OCI-LY7 (cell line): ENCODE measurements around the gene USP21. TPM values are rescaled to one million over a fixed set of nuclear protein-coding genes. Genes with fewer than 3 reads are reported as not detected.

ENCODE experiments used
- BruUV-seq: library from RNA; stranded (reverse); fragments of 400-500 nt; replicated peaks from 2 replicates; lab custom pipeline; 2021; lab: Mats Ljungman, UMichigan
- CTCF ChIA-PET: fragments of 300-600 bp; sonication (Branson Sonifier 250); formaldehyde crosslinking; loops from one replicate; lab custom pipeline; 2022; ENCODE audit warnings: antibody characterized with exemption; ENCODE audit not compliant: unreplicated experiment; lab: Charles Lee
- POLR2A ChIA-PET: fragments of 300-600 bp; sonication (Branson Sonifier 250); formaldehyde crosslinking; loops from one replicate; lab custom pipeline; 2022; ENCODE audit warnings: antibody characterized with exemption; lab: Charles Lee
- DNase-seq: peaks from one replicate; pipeline ENCODE4 v3.0.0-alpha.2; 2015; ENCODE audit warnings: low spot score
- H2AFZ ChIP-seq: fragments of 200-600 bp; sonication (generic), shearing (Covaris generic); 2 replicates; pipeline ENCODE4 v1.6.1; 2014; ENCODE audit warnings: mild to moderate bottlenecking, antibody characterized with exemption, low read length, moderate library complexity
- H3K27ac ChIP-seq: fragments of 200-600 bp; sonication (generic); 2 replicates; pipeline ENCODE4 v1.5.1; 2014; ENCODE audit warnings: mixed run types, low read depth, mild to moderate bottlenecking, moderate library complexity, low read length, inconsistent platforms; ENCODE audit not compliant: poor library complexity, severe bottlenecking
- H3K36me3 ChIP-seq: fragments of 200-600 bp; sonication (generic); 2 replicates; pipeline ENCODE4 v1.6.1; 2014; ENCODE audit warnings: mild to moderate bottlenecking, antibody characterized with exemption, low read length, moderate library complexity, mixed read lengths; ENCODE audit not compliant: insufficient read depth
- H3K4me1 ChIP-seq: fragments of 200-600 bp; sonication (generic); 2 replicates; pipeline ENCODE4 v1.5.1; 2014; ENCODE audit warnings: mild to moderate bottlenecking, low read length; ENCODE audit not compliant: insufficient read depth, poor library complexity, severe bottlenecking
- H3K4me2 ChIP-seq: fragments of 200-600 bp; sonication (generic); 2 replicates; pipeline ENCODE4 v1.6.1; 2014; ENCODE audit warnings: mild to moderate bottlenecking, low read length
- H3K4me3 ChIP-seq: fragments of 200-600 bp; sonication (generic); 2 replicates; pipeline ENCODE4 v1.5.1; 2014; ENCODE audit warnings: mild to moderate bottlenecking, low read depth, low read length; ENCODE audit not compliant: poor library complexity, severe bottlenecking
- H3K79me2 ChIP-seq: fragments of 200-600 bp; sonication (generic); 2 replicates; pipeline ENCODE4 v1.6.1; 2016; ENCODE audit warnings: low read depth, mild to moderate bottlenecking, low read length, moderate library complexity, mixed read lengths; ENCODE audit not compliant: insufficient read depth
- H3K9me2 ChIP-seq: fragments of 200-600 bp; sonication (generic); 2 replicates; pipeline ENCODE4 v1.6.1; 2016; ENCODE audit warnings: mild to moderate bottlenecking, low read length, mixed read lengths; ENCODE audit not compliant: insufficient read depth
- H3K9me3 ChIP-seq: fragments of 200-600 bp; sonication (generic); 2 replicates; pipeline ENCODE4 v1.6.1; 2014; ENCODE audit warnings: mild to moderate bottlenecking, mixed run types, low read length, mixed read lengths
- H4K20me1 ChIP-seq: fragments of 200-600 bp; sonication (generic); 2 replicates; pipeline ENCODE4 v1.6.1; 2014; ENCODE audit warnings: mild to moderate bottlenecking, antibody characterized with exemption, low read length, moderate library complexity, mixed read lengths; ENCODE audit not compliant: insufficient read depth
- EZH2phosphoT487 ChIP-seq: fragments of 200-600 bp; sonication (generic); IDR thresholded peaks from 2 replicates; pipeline ENCODE4 v1.6.1; 2018; ENCODE audit warnings: low read depth, borderline replicate concordance, mild to moderate bottlenecking, mixed run types, antibody characterized with exemption, low read length, moderate library complexity, mixed read lengths
- intact Hi-C: fragments of 100-400 bp; cut with micrococcal nuclease; formaldehyde crosslinking; loops from one replicate; pipeline ENCODE4 v1.10.0; 2022; ENCODE audit not compliant: unreplicated experiment
- small RNA-seq: library from RNA; depleted of rRNA; stranded (forward); fragments of <200 nt; gene quantifications from one replicate; pipeline ENCODE3, GENCODE V24; 2014
- total RNA-seq, 2 experiments: library from RNA; depleted of rRNA in 1 of 2; stranded (reverse); fragments of >200 nt in 1 of 2; shearing (Covaris generic) in 1 of 2; gene quantifications; 2 replicates each; pipeline ENCODE4 v1.2.3, GENCODE V29; 2014 to 2022

Gene USP21
- total RNA-seq, 2 experiments from 2014 or later: 18.4 to 29.5 TPM

DNA sequence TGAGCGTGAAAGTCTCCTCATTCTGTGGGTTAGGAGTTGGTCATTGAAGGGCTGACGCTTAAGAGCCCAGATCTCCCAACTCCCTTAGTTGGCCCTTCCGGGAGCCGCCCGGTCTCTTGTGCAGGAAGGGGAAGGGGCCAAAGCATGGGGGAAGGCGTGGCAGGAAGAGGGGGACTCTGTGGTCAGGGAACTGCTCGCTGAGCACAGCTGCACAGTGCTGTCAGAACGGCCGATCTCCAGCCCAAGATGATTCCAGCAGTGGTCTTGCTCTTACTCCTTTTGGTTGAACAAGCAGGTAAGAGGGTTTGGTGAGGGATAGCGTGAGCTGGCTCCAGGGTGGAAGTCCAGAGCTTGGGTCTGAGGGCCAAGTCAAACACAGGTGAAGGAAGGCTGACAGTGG is 55.8 kb downstream of the USP21 start, which contains the start of gene FCER1G:
Gene FCER1G, plus strand, starts transcription at position 220 of the 400 bp plus-strand sequence. Its CDS starts 27 bp downstream, at position 247.
- no peaks in the 10 kb centered on the region for H3K79me2 ChIP-seq
- BruUV-seq: no TSS peak
- no peaks in the 10 kb centered on the region for H4K20me1 ChIP-seq
- H3K9me2 ChIP-seq: no peaks in the 10 kb centered on the region
- POLR2A ChIA-PET: interaction anchor here (0.7 to 2.9 kb wide), 4 partner anchors 10 to 439 kb away, joined by 3 to 18 read pairs (median 4); partner anchors contain the start of genes NDUFS2 and TOMM40L
- H3K4me2 ChIP-seq: no peak within 1 kb of the TSS
- H3K4me3 ChIP-seq: no peak within 1 kb of the TSS
- H2AFZ ChIP-seq: no peak within 1 kb of the TSS
- H3K36me3 ChIP-seq: peaks cover 43% of the 10 kb centered on the region
- no peak within 1 kb of the TSS for H3K27ac ChIP-seq
- no peak for DNase-seq
- intact Hi-C loops: no loop called here
- no peaks in the 10 kb centered on the region for H3K9me3 ChIP-seq
- CTCF ChIA-PET: no interaction called here
- TF ChIP-seq EZH2phosphoT487: no peak
- H3K4me1 ChIP-seq: peaks cover 37% of the 10 kb centered on the region

Small RNAs within 50 kb of the gene (small RNA-seq; reads per million reads assigned to genes)
- gene RF01225: not detected

Other genes with a start within 250 kb of the USP21 start
- not detected in 2 replicates for gene ITLN2, start 204.7 kb upstream of the USP21 start, total RNA-seq (2014; rRNA removed; shearing (Covaris generic))
- gene ITLN2, start 204.7 kb upstream of the USP21 start, total RNA-seq (2022): not detected in 2 replicates
- gene F11R, start 138.3 kb upstream of the USP21 start, total RNA-seq (2014; rRNA removed; shearing (Covaris generic)): 11.7 and 13.5 TPM in 2 replicates
- gene F11R, start 138.3 kb upstream of the USP21 start, total RNA-seq (2022): 16.0 and 25.0 TPM in 2 replicates
- gene TSTD1, start 120.5 kb upstream of the USP21 start, total RNA-seq (2014; rRNA removed; shearing (Covaris generic)): 164 and 206 TPM in 2 replicates
- gene TSTD1, start 120.5 kb upstream of the USP21 start, total RNA-seq (2022): 73.4 and 89.2 TPM in 2 replicates
- gene USF1, start 113.5 kb upstream of the USP21 start, total RNA-seq (2014; rRNA removed; shearing (Covaris generic)): 83.1 and 97.5 TPM in 2 replicates
- gene USF1, start 113.5 kb upstream of the USP21 start, total RNA-seq (2022): 57.6 and 60.9 TPM in 2 replicates
- 56.2 and 62.9 TPM in 2 replicates for gene ARHGAP30, start 89.6 kb upstream of the USP21 start, total RNA-seq (2014; rRNA removed; shearing (Covaris generic))
- 86.7 and 101 TPM in 2 replicates for gene ARHGAP30, start 89.6 kb upstream of the USP21 start, total RNA-seq (2022)
- not detected in 2 replicates for gene NECTIN4, start 69.9 kb upstream of the USP21 start, total RNA-seq (2014; rRNA removed; shearing (Covaris generic))
- gene NECTIN4, start 69.9 kb upstream of the USP21 start, total RNA-seq (2022): not detected in 2 replicates
- 0.95 and 2.7 TPM in 2 replicates for gene KLHDC9, start 61.1 kb upstream of the USP21 start, total RNA-seq (2014; rRNA removed; shearing (Covaris generic))
- gene KLHDC9, start 61.1 kb upstream of the USP21 start, total RNA-seq (2022): 1.3 and 3.0 TPM in 2 replicates
- gene PFDN2, start 41.5 kb upstream of the USP21 start, total RNA-seq (2014; rRNA removed; shearing (Covaris generic)): 52.7 and 55.6 TPM in 2 replicates
- gene PFDN2, start 41.5 kb upstream of the USP21 start, total RNA-seq (2022): 79.5 and 95.3 TPM in 2 replicates
- gene NIT1, start 41.4 kb upstream of the USP21 start, total RNA-seq (2014; rRNA removed; shearing (Covaris generic)): 30.2 and 42.7 TPM in 2 replicates
- gene NIT1, start 41.4 kb upstream of the USP21 start, total RNA-seq (2022): 46.5 and 53.1 TPM in 2 replicates
- 21.1 and 28.5 TPM in 2 replicates for gene DEDD, start 26.8 kb upstream of the USP21 start, total RNA-seq (2014; rRNA removed; shearing (Covaris generic))
- gene DEDD, start 26.8 kb upstream of the USP21 start, total RNA-seq (2022): 36.9 and 41.9 TPM in 2 replicates
- gene UFC1, start 5.5 kb upstream of the USP21 start, total RNA-seq (2014; rRNA removed; shearing (Covaris generic)): 61.2 and 87.7 TPM in 2 replicates
- gene UFC1, start 5.5 kb upstream of the USP21 start, total RNA-seq (2022): 79.4 and 80.9 TPM in 2 replicates
- 40.1 and 42.0 TPM in 2 replicates for gene PPOX, start 6.9 kb downstream of the USP21 start, total RNA-seq (2014; rRNA removed; shearing (Covaris generic))
- 45.5 and 53.2 TPM in 2 replicates for gene PPOX, start 6.9 kb downstream of the USP21 start, total RNA-seq (2022)
- gene B4GALT3, start 18.0 kb downstream of the USP21 start, total RNA-seq (2014; rRNA removed; shearing (Covaris generic)): 36.2 and 39.1 TPM in 2 replicates
- 41.7 and 49.8 TPM in 2 replicates for gene B4GALT3, start 18.0 kb downstream of the USP21 start, total RNA-seq (2022)
- gene ADAMTS4, start 39.6 kb downstream of the USP21 start, total RNA-seq (2014; rRNA removed; shearing (Covaris generic)): 0.03 TPM in 2 replicates
- 0.07 and 0.15 TPM in 2 replicates for gene ADAMTS4, start 39.6 kb downstream of the USP21 start, total RNA-seq (2022)
- 62.9 and 76.4 TPM in 2 replicates for gene NDUFS2, start 42.9 kb downstream of the USP21 start, total RNA-seq (2014; rRNA removed; shearing (Covaris generic))
- gene NDUFS2, start 42.9 kb downstream of the USP21 start, total RNA-seq (2022): 72.1 and 73.4 TPM in 2 replicates
- 3.2 TPM in 1 of 2 replicates, not detected in the other for gene FCER1G, start 55.8 kb downstream of the USP21 start, total RNA-seq (2014; rRNA removed; shearing (Covaris generic))
- 0.88 and 1.2 TPM in 2 replicates for gene FCER1G, start 55.8 kb downstream of the USP21 start, total RNA-seq (2022)
- not detected in 2 replicates for gene APOA2, start 64.1 kb downstream of the USP21 start, total RNA-seq (2014; rRNA removed; shearing (Covaris generic))
- not detected in 2 replicates for gene APOA2, start 64.1 kb downstream of the USP21 start, total RNA-seq (2022)
- gene TOMM40L, start 66.6 kb downstream of the USP21 start, total RNA-seq (2014; rRNA removed; shearing (Covaris generic)): 8.3 and 11.0 TPM in 2 replicates
- 16.0 and 20.1 TPM in 2 replicates for gene TOMM40L, start 66.6 kb downstream of the USP21 start, total RNA-seq (2022)
- gene NR1I3, start 78.7 kb downstream of the USP21 start, total RNA-seq (2014; rRNA removed; shearing (Covaris generic)): not detected in 2 replicates
- not detected in 2 replicates for gene NR1I3, start 78.7 kb downstream of the USP21 start, total RNA-seq (2022)
- gene PCP4L1, start 99.2 kb downstream of the USP21 start, total RNA-seq (2014; rRNA removed; shearing (Covaris generic)): not detected in 2 replicates
- not detected in 2 replicates for gene PCP4L1, start 99.2 kb downstream of the USP21 start, total RNA-seq (2022)
- gene MPZ, start 150.5 kb downstream of the USP21 start, total RNA-seq (2014; rRNA removed; shearing (Covaris generic)): 4.2 and 4.5 TPM in 2 replicates
- gene MPZ, start 150.5 kb downstream of the USP21 start, total RNA-seq (2022): 9.0 and 10.8 TPM in 2 replicates
- 17.9 and 20.6 TPM in 2 replicates for gene SDHC, start 154.9 kb downstream of the USP21 start, total RNA-seq (2014; rRNA removed; shearing (Covaris generic))
- gene SDHC, start 154.9 kb downstream of the USP21 start, total RNA-seq (2022): 149 and 175 TPM in 2 replicates
- not detected in 2 replicates for gene CFAP126, start 208.4 kb downstream of the USP21 start, total RNA-seq (2014; rRNA removed; shearing (Covaris generic))
- not detected in 2 replicates for gene CFAP126, start 208.4 kb downstream of the USP21 start, total RNA-seq (2022)